Measurements from ENCODE around the gene PKP2. TPM values are rescaled to one million over a fixed set of nuclear protein-coding genes. Genes with fewer than 3 reads are reported as not detected.

The PKP2 gene
- total and polyA plus RNA-seq, 2 donors (not counting 1 experiment from before 2014, with no cell fraction given): under 0.01 to 0.15 TPM

- no peak for DNase-seq (ENCODE audit: low read depth in 2 of 2)
- no peaks in the 10 kb centered on the region for H3K9me3 ChIP-seq (ENCODE audit: control insufficient read depth, insufficient read depth, low read depth, low read length)
- no peak overlapping the region for H2AFZ ChIP-seq (ENCODE audit: low read length)
- no peak overlapping the region for H3K4me2 ChIP-seq (ENCODE audit: extremely low read depth, insufficient read depth, low read length)
- no peak overlapping the region for H3K4me3 ChIP-seq (replicated peaks in 1 of 4; ENCODE audit: control extremely low read depth in 1 of 4, insufficient read depth in 1 of 4, low read depth in 3 of 4, low read length in 4 of 4)
- H4K20me1 ChIP-seq (ENCODE audit: control insufficient read depth, extremely low read depth, insufficient read depth, low read length): no peaks in the 10 kb centered on the region
- no peaks in the 10 kb centered on the region for H3K4me1 ChIP-seq (ENCODE audit: control insufficient read depth, extremely low read depth, insufficient read depth, low read length)
- no peaks in the 10 kb centered on the region for H3K79me2 ChIP-seq (ENCODE audit: control insufficient read depth, insufficient read depth, low read length)
- H3K27me3 ChIP-seq (ENCODE audit: control insufficient read depth, insufficient read depth, low read length): no peaks in the 10 kb centered on the region
- TF ChIP-seq CTCF (conservative IDR thresholded peaks at IDR 0.05 in 1 of 2, IDR thresholded peaks at IDR 0.05 in 1 of 2; ENCODE audit: low read depth in 1 of 2, low read length in 2 of 2) (no peak), EZH2 (IDR thresholded peaks at IDR 0.05; ENCODE audit: low read length, missing control alignments) (no peak)
- no peak overlapping the region for H3K27ac ChIP-seq (ENCODE audit: insufficient read depth, low read length)
- no peak overlapping the region for H3K9ac ChIP-seq (ENCODE audit: insufficient read depth, low read length)
- no peaks in the 10 kb centered on the region for H3K36me3 ChIP-seq (ENCODE audit: control insufficient read depth, insufficient read depth, low read length)
Observed at GRCh38 chr12:32811686-32812392, 84.7 kb downstream of the PKP2 start.

- no peak overlapping the region for H3K4me2 ChIP-seq (ENCODE audit: extremely low read depth, insufficient read depth, low read length)
- no peak for DNase-seq (ENCODE audit: low read depth in 2 of 2)
Observed at GRCh38 chr12:32809846-32810245, 86.7 kb downstream of the PKP2 start.

GRCh38 chr12:32809196-32809595 lies 87.4 kb downstream of the PKP2 start:
- H3K36me3 ChIP-seq (ENCODE audit: control insufficient read depth, insufficient read depth, low read length): no peaks in the 10 kb centered on the region
- H2AFZ ChIP-seq (ENCODE audit: low read length): no peak overlapping the region
- no peak overlapping the region for H3K4me3 ChIP-seq (replicated peaks in 1 of 4; ENCODE audit: control extremely low read depth in 1 of 4, insufficient read depth in 1 of 4, low read depth in 3 of 4, low read length in 4 of 4)
- no peak overlapping the region for H3K9ac ChIP-seq (ENCODE audit: insufficient read depth, low read length)
- no peak overlapping the region for H3K27ac ChIP-seq (ENCODE audit: insufficient read depth, low read length)
- no peak for DNase-seq (ENCODE audit: low read depth in 2 of 2)
- no peaks in the 10 kb centered on the region for H3K79me2 ChIP-seq (ENCODE audit: control insufficient read depth, insufficient read depth, low read length)
- no peaks in the 10 kb centered on the region for H3K9me3 ChIP-seq (ENCODE audit: control insufficient read depth, insufficient read depth, low read depth, low read length)
- no peak overlapping the region for H3K4me2 ChIP-seq (ENCODE audit: extremely low read depth, insufficient read depth, low read length)
- H4K20me1 ChIP-seq (ENCODE audit: control insufficient read depth, extremely low read depth, insufficient read depth, low read length): no peaks in the 10 kb centered on the region
- no peaks in the 10 kb centered on the region for H3K4me1 ChIP-seq (ENCODE audit: control insufficient read depth, extremely low read depth, insufficient read depth, low read length)
- no peaks in the 10 kb centered on the region for H3K27me3 ChIP-seq (ENCODE audit: control insufficient read depth, insufficient read depth, low read length)
- TF ChIP-seq EZH2 (IDR thresholded peaks at IDR 0.05; ENCODE audit: low read length, missing control alignments) (no peak), CTCF (conservative IDR thresholded peaks at IDR 0.05 in 1 of 2, IDR thresholded peaks at IDR 0.05 in 1 of 2; ENCODE audit: low read depth in 1 of 2, low read length in 2 of 2) (no peak)

More at GRCh38 chr12:32809846-32810245, 86.7 kb downstream of the PKP2 start:
- no peak overlapping the region for H2AFZ ChIP-seq (ENCODE audit: low read length)
- no peaks in the 10 kb centered on the region for H3K27me3 ChIP-seq (ENCODE audit: control insufficient read depth, insufficient read depth, low read length)
- H3K9me3 ChIP-seq (ENCODE audit: control insufficient read depth, insufficient read depth, low read depth, low read length): no peaks in the 10 kb centered on the region
- H3K79me2 ChIP-seq (ENCODE audit: control insufficient read depth, insufficient read depth, low read length): no peaks in the 10 kb centered on the region
- no peaks in the 10 kb centered on the region for H3K36me3 ChIP-seq (ENCODE audit: control insufficient read depth, insufficient read depth, low read length)
- H3K27ac ChIP-seq (ENCODE audit: insufficient read depth, low read length): no peak overlapping the region
- no peak overlapping the region for H3K4me3 ChIP-seq (replicated peaks in 1 of 4; ENCODE audit: control extremely low read depth in 1 of 4, insufficient read depth in 1 of 4, low read depth in 3 of 4, low read length in 4 of 4)
- H3K4me1 ChIP-seq (ENCODE audit: control insufficient read depth, extremely low read depth, insufficient read depth, low read length): no peaks in the 10 kb centered on the region
- no peak overlapping the region for H3K9ac ChIP-seq (ENCODE audit: insufficient read depth, low read length)
- TF ChIP-seq CTCF (conservative IDR thresholded peaks at IDR 0.05 in 1 of 2, IDR thresholded peaks at IDR 0.05 in 1 of 2; ENCODE audit: low read depth in 1 of 2, low read length in 2 of 2) (no peak), EZH2 (IDR thresholded peaks at IDR 0.05; ENCODE audit: low read length, missing control alignments) (no peak)
- no peaks in the 10 kb centered on the region for H4K20me1 ChIP-seq (ENCODE audit: control insufficient read depth, extremely low read depth, insufficient read depth, low read length)

All from fibroblast of lung (primary cell).